ENCODE measurements around the gene LRP2.

DNA sequence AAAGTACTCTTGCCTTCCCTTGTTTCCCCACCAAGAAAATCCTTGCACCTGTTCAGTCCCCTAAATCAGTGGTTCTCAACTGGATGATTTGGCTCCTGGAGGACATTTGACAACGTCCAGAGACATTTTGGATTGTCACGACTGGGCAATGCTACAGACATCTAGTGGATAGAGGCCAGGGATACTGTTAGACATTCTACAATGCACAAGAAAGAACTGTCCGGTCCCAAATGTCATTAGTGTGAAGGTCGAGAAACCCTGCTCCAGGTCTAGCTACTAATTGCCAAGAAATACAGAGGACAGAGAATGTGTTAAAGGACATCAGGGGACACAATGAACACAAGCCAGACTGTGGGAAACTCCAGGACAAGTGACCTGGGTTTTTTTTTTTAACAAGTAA lies 60.0 kb downstream of the LRP2 start:
- TF ChIP-seq CTCF (IDR thresholded peaks at IDR 0.05; ENCODE audit: low read depth, low read length, missing input control): no peak
- no peak for TF ChIP-seq GABPA (IDR thresholded peaks at IDR 0.05 in 1 of 2, conservative IDR thresholded peaks at IDR 0.05 in 1 of 2)
- no peak for TF ChIP-seq REST (IDR thresholded peaks at IDR 0.05)
- no peak for TF ChIP-seq TAF1 (conservative IDR thresholded peaks at IDR 0.05)
- TF ChIP-seq ZBTB33 (IDR thresholded peaks at IDR 0.05): no peak
- no peak for TF ChIP-seq RAD21 (IDR thresholded peaks at IDR 0.05)
- TF ChIP-seq JUND (IDR thresholded peaks at IDR 0.05): no peak

Data from liver (tissue), 3 donors.